GM12878 (cell line): Measurements from ENCODE around the gene GPC5. TPM values are rescaled to one million over a fixed set of nuclear protein-coding genes. Genes with fewer than 3 reads are reported as not detected.

Source experiments
- ATAC-seq: fragments of 200-7000 bp; cut with Tn5 transposase; 3 replicates; pipeline ENCODE4 v1.9.1; 2020; ENCODE audit warnings: mild to moderate bottlenecking, moderate library complexity
- BruUV-seq: library from RNA; stranded (reverse); fragments of 400-500 nt; replicated peaks from 2 replicates; lab custom pipeline; 2021; lab: Mats Ljungman, UMichigan
- CTCF ChIA-PET: fragments of 300-600 bp; sonication (Branson Sonifier 250); formaldehyde crosslinking; extraction: SDS; loops from one replicate; lab custom pipeline; 2021; ENCODE audit warnings: inconsistent platforms; lab: Yijun Ruan, JAX
- POLR2A ChIA-PET: fragments of 350-600 bp; formaldehyde crosslinking; extraction: SDS; loops from one replicate; lab custom pipeline; 2021; ENCODE audit warnings: inconsistent platforms; lab: Charles Lee
- RAD21 ChIA-PET: fragments of 300-600 bp; sonication (Branson Sonifier 250); formaldehyde crosslinking; loops from one replicate; lab custom pipeline; 2023; ENCODE audit warnings: antibody characterized with exemption; ENCODE audit not compliant: unreplicated experiment; lab: Charles Lee
- SMC1A ChIA-PET: fragments of 300-600 bp; sonication (Branson Sonifier 250); formaldehyde crosslinking; loops from one replicate; lab custom pipeline; 2023; ENCODE audit not compliant: unreplicated experiment, uncharacterized antibody; lab: Charles Lee
- DNase-seq: peaks from one replicate; pipeline ENCODE4 v3.0.0-alpha.2; 2011; ENCODE audit warnings: low read depth, low spot score
- FAIRE-seq: peaks from 3 replicates; lab custom pipeline; 2011; peaks lifted over from hg19 to GRCh38; lab: Jason Lieb, UNC
- H2AFZ ChIP-seq: 2 replicates; pipeline ENCODE4 v1.6.0; 2011; ENCODE audit warnings: low read depth, low read length, control low read depth; ENCODE audit not compliant: control insufficient read depth
- H3K27ac ChIP-seq: 2 replicates; pipeline ENCODE4 v1.5.1; 2011; ENCODE audit warnings: control low read depth; ENCODE audit not compliant: control insufficient read depth, insufficient read depth
- H3K27me3 ChIP-seq, 2 experiments: replicated peaks in 1 of 2; 2 replicates each; pipeline versions ENCODE4 v1.6.0 to v1.6.1; 2011; ENCODE audit warnings: low read length in 1 of 2; ENCODE audit not compliant: control insufficient read depth in 2 of 2, insufficient read depth in 2 of 2
- H3K36me3 ChIP-seq, 2 experiments: 2 replicates each; pipeline ENCODE4 v1.5.1; 2011; ENCODE audit warnings: low read length in 1 of 2; ENCODE audit not compliant: control insufficient read depth in 2 of 2, insufficient read depth in 2 of 2
- H3K4me1 ChIP-seq: 2 replicates; pipeline ENCODE4 v1.6.1; 2011; ENCODE audit warnings: mild to moderate bottlenecking, low read length, moderate library complexity, mixed read lengths; ENCODE audit not compliant: control insufficient read depth, insufficient read depth
- H3K4me2 ChIP-seq: 2 replicates; pipeline ENCODE4 v1.6.0; 2011; ENCODE audit warnings: control low read depth; ENCODE audit not compliant: control insufficient read depth, insufficient read depth
- H3K4me3 ChIP-seq: fragments of 200-600 bp; sonication (generic); 2 replicates; pipeline ENCODE4 v1.5.1; 2016
- H3K79me2 ChIP-seq: 2 replicates; pipeline ENCODE4 v1.6.0; 2011; ENCODE audit warnings: low read length; ENCODE audit not compliant: control insufficient read depth, insufficient read depth
- H3K9ac ChIP-seq: 2 replicates; pipeline ENCODE4 v1.8.0; 2011; ENCODE audit warnings: low read length, control low read depth, mixed read lengths; ENCODE audit not compliant: control insufficient read depth, insufficient read depth
- H3K9me3 ChIP-seq: replicated peaks from 3 replicates; pipeline ENCODE4 v1.5.1; 2011; ENCODE audit warnings: mild to moderate bottlenecking, low read length; ENCODE audit not compliant: control insufficient read depth, insufficient read depth
- H4K20me1 ChIP-seq: 2 replicates; pipeline ENCODE4 v1.6.0; 2011; ENCODE audit not compliant: control insufficient read depth, insufficient read depth
- CBFB ChIP-seq: IDR thresholded peaks from 2 replicates; pipeline ENCODE4 v1.6.1; 2016; ENCODE audit warnings: antibody characterized with exemption, low read depth
- CBX5 ChIP-seq: sonication (generic); IDR thresholded peaks from 2 replicates; pipeline ENCODE4 v1.6.1; 2016; ENCODE audit warnings: low read depth, moderate library complexity, mild to moderate bottlenecking, inconsistent platforms
- EP300 ChIP-seq, 2 experiments: fragments of 150-350 bp in 1 of 2; IDR thresholded peaks; 2 replicates each; pipeline ENCODE4 v1.6.1; 2011 to 2012; ENCODE audit warnings: low read depth in 2 of 2, low read length in 2 of 2, borderline replicate concordance in 1 of 2, improper control_type of control experiment in 1 of 2, inconsistent platforms in 1 of 2; ENCODE audit not compliant: control insufficient read depth in 1 of 2
- FOXK2 ChIP-seq: fragments of 450-650 bp; IDR thresholded peaks from 2 replicates; pipeline ENCODE4 v1.6.1; 2017; ENCODE audit warnings: mild to moderate bottlenecking, moderate library complexity
- GABPA ChIP-seq: IDR thresholded peaks from 2 replicates; pipeline ENCODE4 v1.6.1; 2014; ENCODE audit warnings: antibody characterized with exemption, low read depth, mild to moderate bottlenecking, inconsistent platforms
- IRF4 ChIP-seq: IDR thresholded peaks from 2 replicates; pipeline ENCODE4 v1.6.1; 2011; ENCODE audit warnings: low read depth, low read length
- KAT2A ChIP-seq: conservative IDR thresholded peaks from 2 replicates; pipeline ENCODE4 v1.6.1; 2011; ENCODE audit warnings: low read depth, low read length; ENCODE audit not compliant: control insufficient read depth
- MTA3 ChIP-seq: IDR thresholded peaks from 2 replicates; pipeline ENCODE4 v1.6.1; 2012; ENCODE audit warnings: low read length, inconsistent platforms, borderline replicate concordance
- MYB ChIP-seq: fragments of 150-350 bp; IDR thresholded peaks from 2 replicates; pipeline ENCODE4 v1.6.1; 2014; ENCODE audit warnings: mild to moderate bottlenecking, low read depth, low read length, borderline replicate concordance
- NFXL1 ChIP-seq: fragments of 450-650 bp; IDR thresholded peaks from 2 replicates; pipeline ENCODE4 v1.6.1; 2017; ENCODE audit warnings: antibody characterized with exemption, mild to moderate bottlenecking, borderline replicate concordance
- NFYB ChIP-seq: IDR thresholded peaks from 2 replicates; pipeline ENCODE4 v1.6.1; 2011; ENCODE audit warnings: low read depth, mild to moderate bottlenecking, low read length, improper control_type of control experiment, moderate library complexity; ENCODE audit not compliant: insufficient read depth
- RCOR1 ChIP-seq: conservative IDR thresholded peaks from 2 replicates; pipeline ENCODE4 v1.6.1; 2012; ENCODE audit warnings: low read depth, low read length, improper control_type of control experiment
- SMC3 ChIP-seq: IDR thresholded peaks from 2 replicates; pipeline ENCODE4 v1.6.1; 2011; ENCODE audit warnings: low read length, improper control_type of control experiment, borderline replicate concordance
- SUPT20H ChIP-seq: IDR thresholded peaks from 2 replicates; pipeline ENCODE4 v1.6.1; 2011; ENCODE audit warnings: low read depth, mild to moderate bottlenecking, low read length, moderate library complexity, borderline replicate concordance; ENCODE audit not compliant: control insufficient read depth
- ZNF24 ChIP-seq: fragments of 450-650 bp; IDR thresholded peaks from 2 replicates; pipeline ENCODE4 v1.6.1; 2017; ENCODE audit warnings: antibody characterized with exemption, mild to moderate bottlenecking
- WGBS: methylation state at CpG from one replicate; pipeline ENCODE4 v1.1.6; 2016; ENCODE audit warnings: low lambda C conversion rate; ENCODE audit not compliant: insufficient replicate concordance, insufficient coverage; ENCODE audit errors: missing lambda C conversion rate; 5-methylcytosine and 5-hydroxymethylcytosine counted together
- in situ Hi-C: fragments of 300-500 bp; cut with MboI; formaldehyde crosslinking; loops from 9 replicates; pipeline ENCODE4 v1.14.3; 2018; ENCODE audit warnings: mixed read lengths
- intact Hi-C: fragments of 100-400 bp; cut with micrococcal nuclease; formaldehyde crosslinking; loops from one replicate; pipeline ENCODE4 v1.14.2; 2022; ENCODE audit not compliant: unreplicated experiment
- polyA plus RNA-seq, 11 experiments: library from polyadenylated mRNA; depleted of rRNA in 4 of 11; unstranded in 6 of 11; stranded (reverse) in 5 of 11; fragments of >200 nt; fragmentation: Nextera tagmentation in 4 of 11; fragmentation: Illumina TruSeq in 1 of 11; extraction: Ambion mirVana in 4 of 11; extraction: Trizol in 1 of 11; gene quantifications; 1 replicate in 1 of 11; 2 replicates in 10 of 11; pipeline versions ENCODE4 v1.2.1 to v1.2.3, GENCODE V29; 2011 to 2016; ENCODE audit warnings: inconsistent platforms in 2 of 11, missing spikeins in 2 of 11, low read depth in 1 of 11
- total RNA-seq, 4 experiments: library from RNA; depleted of rRNA in 3 of 4; stranded (reverse); fragments of >200 nt in 3 of 4; fragmentation: Illumina TruSeq in 1 of 4; extraction: Trizol in 1 of 4; gene quantifications; 2 replicates each; pipeline versions ENCODE4 v1.2.1 to v1.2.3, GENCODE V29; 2013 to 2021
- TF ChIP-seq, protein P1 (sequence below): IDR thresholded peaks from 2 replicates; pipeline ENCODE4 v1.6.1; 2012; ENCODE audit warnings: improper control_type of control experiment, low read depth, low read length; ENCODE audit not compliant: insufficient replicate concordance

Gene GPC5
- total and polyA plus RNA-seq, 10 of the 15 experiments (the other 5 are each of a cell fraction or from before 2014, with no cell fraction given): 0.05 to 0.87 (median 0.44) TPM; not detected in 1

DNA sequence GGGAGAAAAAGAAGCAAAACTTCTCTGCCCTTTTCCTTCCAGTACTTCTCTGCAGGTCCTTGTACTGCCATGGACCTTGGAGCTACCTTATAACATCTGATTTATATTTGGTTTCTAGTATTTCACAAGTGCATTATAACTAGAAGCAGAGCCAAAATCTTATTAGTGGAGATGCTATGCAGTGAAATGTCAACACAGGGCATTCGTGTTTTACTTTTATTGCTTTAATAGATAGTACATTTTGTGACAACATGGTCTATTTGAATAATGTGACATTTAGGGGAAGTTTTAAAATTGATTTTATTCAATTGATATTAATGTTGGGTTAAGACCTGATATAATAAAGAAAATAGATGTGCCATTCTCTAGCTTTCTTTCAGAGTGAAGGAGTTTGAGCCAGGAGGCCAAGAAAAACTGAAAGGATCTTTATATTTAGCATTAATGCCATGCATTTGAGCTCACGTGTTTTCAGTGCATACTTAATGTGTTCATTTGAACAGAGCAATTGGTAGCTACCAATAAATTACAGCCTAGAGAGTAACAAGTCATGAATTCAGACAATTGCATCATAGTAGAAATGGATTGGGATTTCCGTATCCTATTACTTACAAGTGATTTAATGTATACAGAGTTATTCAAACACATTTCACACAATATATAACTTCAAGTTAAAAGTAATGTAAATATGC is 863.8 kb downstream of the GPC5 start:
- no peak overlapping the region for H3K4me2 ChIP-seq
- ChIA-PET SMC1A (interaction anchor here (0.9 kb wide), 1 partner anchor 12 kb away, joined by 4 read pairs; no protein-coding TSS in a partner anchor), CTCF (interaction anchor here (1.4 kb wide), 1 partner anchor 11 kb away, joined by 3 read pairs; no protein-coding TSS in a partner anchor), RAD21 (no interaction called here), POLR2A (no interaction called here)
- H3K36me3 ChIP-seq: no peaks in the 10 kb centered on the region
- intact Hi-C loops (no loop called here), in situ Hi-C loops (no loop called here)
- no peak for FAIRE-seq
- H3K4me1 ChIP-seq: no peaks in the 10 kb centered on the region
- no peak for DNase-seq
- no peaks in the 10 kb centered on the region for H3K79me2 ChIP-seq
- H4K20me1 ChIP-seq: no peaks in the 10 kb centered on the region
- H2AFZ ChIP-seq: no peak overlapping the region
- BruUV-seq: no TSS peak
- no peaks in the 10 kb centered on the region for H3K27me3 ChIP-seq
- ATAC-seq: no peak
- 16% methylated on average over 3 of the region's 3 CpGs for WGBS
- no peak overlapping the region for H3K9ac ChIP-seq
- H3K27ac ChIP-seq: no peak overlapping the region
- H3K9me3 ChIP-seq: no peaks in the 10 kb centered on the region
- no peak overlapping the region for H3K4me3 ChIP-seq
- no peak for TF ChIP-seq CBFB
- no peak for TF ChIP-seq NFXL1
- no peak for TF ChIP-seq SUPT20H
- no peak for TF ChIP-seq MYB
- TF ChIP-seq CBX5: no peak
- TF ChIP-seq FOXK2: no peak
- no peak for TF ChIP-seq NFYB
- TF ChIP-seq, protein P1, sequence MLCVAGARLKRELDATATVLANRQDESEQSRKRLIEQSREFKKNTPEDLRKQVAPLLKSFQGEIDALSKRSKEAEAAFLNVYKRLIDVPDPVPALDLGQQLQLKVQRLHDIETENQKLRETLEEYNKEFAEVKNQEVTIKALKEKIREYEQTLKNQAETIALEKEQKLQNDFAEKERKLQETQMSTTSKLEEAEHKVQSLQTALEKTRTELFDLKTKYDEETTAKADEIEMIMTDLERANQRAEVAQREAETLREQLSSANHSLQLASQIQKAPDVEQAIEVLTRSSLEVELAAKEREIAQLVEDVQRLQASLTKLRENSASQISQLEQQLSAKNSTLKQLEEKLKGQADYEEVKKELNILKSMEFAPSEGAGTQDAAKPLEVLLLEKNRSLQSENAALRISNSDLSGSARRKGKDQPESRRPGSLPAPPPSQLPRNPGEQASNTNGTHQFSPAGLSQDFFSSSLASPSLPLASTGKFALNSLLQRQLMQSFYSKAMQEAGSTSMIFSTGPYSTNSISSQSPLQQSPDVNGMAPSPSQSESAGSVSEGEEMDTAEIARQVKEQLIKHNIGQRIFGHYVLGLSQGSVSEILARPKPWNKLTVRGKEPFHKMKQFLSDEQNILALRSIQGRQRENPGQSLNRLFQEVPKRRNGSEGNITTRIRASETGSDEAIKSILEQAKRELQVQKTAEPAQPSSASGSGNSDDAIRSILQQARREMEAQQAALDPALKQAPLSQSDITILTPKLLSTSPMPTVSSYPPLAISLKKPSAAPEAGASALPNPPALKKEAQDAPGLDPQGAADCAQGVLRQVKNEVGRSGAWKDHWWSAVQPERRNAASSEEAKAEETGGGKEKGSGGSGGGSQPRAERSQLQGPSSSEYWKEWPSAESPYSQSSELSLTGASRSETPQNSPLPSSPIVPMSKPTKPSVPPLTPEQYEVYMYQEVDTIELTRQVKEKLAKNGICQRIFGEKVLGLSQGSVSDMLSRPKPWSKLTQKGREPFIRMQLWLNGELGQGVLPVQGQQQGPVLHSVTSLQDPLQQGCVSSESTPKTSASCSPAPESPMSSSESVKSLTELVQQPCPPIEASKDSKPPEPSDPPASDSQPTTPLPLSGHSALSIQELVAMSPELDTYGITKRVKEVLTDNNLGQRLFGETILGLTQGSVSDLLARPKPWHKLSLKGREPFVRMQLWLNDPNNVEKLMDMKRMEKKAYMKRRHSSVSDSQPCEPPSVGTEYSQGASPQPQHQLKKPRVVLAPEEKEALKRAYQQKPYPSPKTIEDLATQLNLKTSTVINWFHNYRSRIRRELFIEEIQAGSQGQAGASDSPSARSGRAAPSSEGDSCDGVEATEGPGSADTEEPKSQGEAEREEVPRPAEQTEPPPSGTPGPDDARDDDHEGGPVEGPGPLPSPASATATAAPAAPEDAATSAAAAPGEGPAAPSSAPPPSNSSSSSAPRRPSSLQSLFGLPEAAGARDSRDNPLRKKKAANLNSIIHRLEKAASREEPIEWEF: no peak
- no peak for TF ChIP-seq EP300 (IDR thresholded peaks at IDR 0.05; ENCODE audit: borderline replicate concordance in 1 of 2, control insufficient read depth in 1 of 2, low read depth in 2 of 2, low read length in 2 of 2)
- no peak for TF ChIP-seq MTA3
- no peak for TF ChIP-seq SMC3
- no peak for TF ChIP-seq GABPA
- TF ChIP-seq RCOR1: no peak
- no peak for TF ChIP-seq KAT2A
- no peak for TF ChIP-seq IRF4
- TF ChIP-seq ZNF24: no peak
